Measurements from ENCODE around the gene SIRT3. TPM values are rescaled to one million over a fixed set of nuclear protein-coding genes. Genes with fewer than 3 reads are reported as not detected.
"Not testable (repeated sequence)": the region's sequence is repeated elsewhere in the genome, so short reads cannot be mapped to it uniquely, and the experiment has no call there.

Gene SIRT3
- total RNA-seq, 2 experiments from 2014 or later: 27.7 to 32.1 TPM

GRCh38 chr11:270451-271318 is 34.5 kb upstream of the SIRT3 start:
- CTCF ChIA-PET: interaction anchor here (1.0 kb wide), 1 partner anchor 33 kb away, joined by 3 read pairs; no protein-coding TSS in a partner anchor
- no peaks in the 10 kb centered on the region for H3K36me3 Mint-ChIP-seq (ENCODE audit: low read depth)
- POLR2A ChIA-PET: interaction anchor here (0.7 to 2.2 kb wide), 7 partner anchors 8 to 34 kb away, joined by 3 to 10 read pairs (median 4); partner anchors contain the start of gene PSMD13
- H3K27me3 Mint-ChIP-seq: no peaks in the 10 kb centered on the region
- H3K4me1 Mint-ChIP-seq (ENCODE audit: low read depth): peaks cover 33% of the 10 kb centered on the region
- TF ChIP-seq CTCF (IDR thresholded peaks at IDR 0.05): no peak
- DNase-seq (no peak), ATAC-seq (no peak)
- H3K4me3 Mint-ChIP-seq: no peak overlapping the region
- H3K9me3 Mint-ChIP-seq: peaks cover 3% of the 10 kb centered on the region
- peak overlapping the region; percentile 98 for H3K27ac Mint-ChIP-seq
- intact Hi-C loops (cut with micrococcal nuclease): no loop called here

GRCh38 chr11:269146-269890 is 33.2 kb upstream of the SIRT3 start:
- ChIA-PET POLR2A (interaction anchor here (0.7 to 3.9 kb wide), 9 partner anchors 11 to 542 kb away, joined by 3 to 75 read pairs (median 4); partner anchors contain the start of genes NLRP6, PSMD13 and SIRT3), CTCF (interaction anchor here (1.3 to 2.9 kb wide), 2 partner anchors 8 to 12 kb away, joined by 3 to 14 read pairs; no protein-coding TSS in a partner anchor)
- peak; percentile 46 for TF ChIP-seq CTCF (IDR thresholded peaks at IDR 0.05)
- H3K9me3 Mint-ChIP-seq: peaks cover 3% of the 10 kb centered on the region
- intact Hi-C loops (cut with micrococcal nuclease): loop anchor here (10.0 kb wide), 1 partner anchor 45 kb away; the partner anchor contains the start of gene IFITM1
- ATAC-seq (peak; percentile 38), DNase-seq (peak; percentile 72)
- no peaks in the 10 kb centered on the region for H3K36me3 Mint-ChIP-seq (ENCODE audit: low read depth)
- H3K4me1 Mint-ChIP-seq (ENCODE audit: low read depth): peaks cover 37% of the 10 kb centered on the region
- H3K4me3 Mint-ChIP-seq: peak overlapping the region; percentile 89
- H3K27ac Mint-ChIP-seq: peak overlapping the region; percentile 98
- no peaks in the 10 kb centered on the region for H3K27me3 Mint-ChIP-seq

GRCh38 chr11:268716-269145 is 32.6 kb upstream of the SIRT3 start:
- intact Hi-C loops (cut with micrococcal nuclease): loop anchor here (10.0 kb wide), 1 partner anchor 46 kb away; the partner anchor contains the start of gene IFITM1
- ChIA-PET POLR2A (interaction anchor here (0.7 to 3.9 kb wide), 14 partner anchors 11 to 542 kb away, joined by 3 to 75 read pairs (median 6); partner anchors contain the start of genes NLRP6, PGGHG, PSMD13 and SIRT3), CTCF (interaction anchor here (1.2 to 2.9 kb wide), 3 partner anchors 9 to 12 kb away, joined by 3 to 14 read pairs (median 4); no protein-coding TSS in a partner anchor)
- H3K27ac Mint-ChIP-seq: peak overlapping the region; percentile 98
- H3K4me3 Mint-ChIP-seq: peak overlapping the region; percentile 89
- ATAC-seq (peak; percentile 32), DNase-seq (peak; percentile 84)
- peaks cover 37% of the 10 kb centered on the region for H3K4me1 Mint-ChIP-seq (ENCODE audit: low read depth)
- not testable (repeated sequence) for H3K9me3 Mint-ChIP-seq; H3K36me3 Mint-ChIP-seq (ENCODE audit: low read depth); H3K27me3 Mint-ChIP-seq

- ChIA-PET CTCF (interaction anchor here (0.8 to 3.5 kb wide), 8 partner anchors 9 to 182 kb away, joined by 3 to 31 read pairs (median 4); no protein-coding TSS in a partner anchor), POLR2A (interaction anchor here (0.7 to 3.9 kb wide), 21 partner anchors 9 to 310 kb away, joined by 3 to 75 read pairs (median 4); partner anchors contain the start of genes BET1L, IFITM1, NLRP6 and PGGHG)
- H3K4me1 Mint-ChIP-seq (ENCODE audit: low read depth): peaks cover 37% of the 10 kb centered on the region
- ATAC-seq: peak; percentile 50
- intact Hi-C loops (cut with micrococcal nuclease): loop anchor here (10.0 kb wide), 1 partner anchor 47 kb away; the partner anchor contains the start of gene IFITM1
- no peaks in the 10 kb centered on the region for H3K27me3 Mint-ChIP-seq
- no peak for TF ChIP-seq CTCF (IDR thresholded peaks at IDR 0.05)
- DNase-seq: peak; percentile 78
- H3K27ac Mint-ChIP-seq: peak overlapping the region; percentile 98
- H3K36me3 Mint-ChIP-seq (ENCODE audit: low read depth): no peaks in the 10 kb centered on the region
- peak overlapping the region; percentile 89 for H3K4me3 Mint-ChIP-seq
- H3K9me3 Mint-ChIP-seq: peaks cover 3% of the 10 kb centered on the region
Observed at GRCh38 chr11:267491-267994, 31.4 kb upstream of the SIRT3 start.

Measured in activated CD8-positive, alpha-beta T cell treated with anti-CD3 and anti-CD28 coated beads for 36 hours (primary cell).